NCI-H2029 (cell line): Measurements from ENCODE around the gene CNTNAP2.

ENCODE experiments used
- DNase-seq: peaks from one replicate; lab custom pipeline; 2025; lab: John Stamatoyannopoulos, UW

Gene CNTNAP2

DNA sequence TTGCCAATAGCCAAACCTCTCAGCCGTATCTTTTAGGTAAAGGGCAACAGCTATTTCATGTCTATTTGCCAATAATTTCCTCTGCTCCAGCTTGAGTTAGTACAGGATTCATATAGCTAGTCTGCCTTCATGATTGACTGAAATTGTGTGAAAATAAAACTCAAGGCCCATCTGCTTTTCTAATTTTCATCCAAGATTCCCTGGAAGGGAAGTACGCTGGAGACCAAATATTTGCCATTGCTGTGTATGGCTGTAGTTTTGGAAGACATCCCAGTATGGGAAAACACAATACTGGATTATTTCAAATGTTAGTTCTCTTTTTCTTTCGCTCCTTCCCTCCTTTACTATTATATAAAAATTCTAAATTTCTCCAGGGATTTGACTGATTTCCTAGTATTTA, 652.4 kb downstream of the CNTNAP2 start:
- peak; percentile 1 for DNase-seq

- no peak for DNase-seq
These were observed 656.0 kb downstream of the CNTNAP2 start for GRCh38 chr7:146772601-146773000.

GRCh38 chr7:146773506-146773905, 656.9 kb downstream of the CNTNAP2 start:
- peak; percentile 57 for DNase-seq

DNA sequence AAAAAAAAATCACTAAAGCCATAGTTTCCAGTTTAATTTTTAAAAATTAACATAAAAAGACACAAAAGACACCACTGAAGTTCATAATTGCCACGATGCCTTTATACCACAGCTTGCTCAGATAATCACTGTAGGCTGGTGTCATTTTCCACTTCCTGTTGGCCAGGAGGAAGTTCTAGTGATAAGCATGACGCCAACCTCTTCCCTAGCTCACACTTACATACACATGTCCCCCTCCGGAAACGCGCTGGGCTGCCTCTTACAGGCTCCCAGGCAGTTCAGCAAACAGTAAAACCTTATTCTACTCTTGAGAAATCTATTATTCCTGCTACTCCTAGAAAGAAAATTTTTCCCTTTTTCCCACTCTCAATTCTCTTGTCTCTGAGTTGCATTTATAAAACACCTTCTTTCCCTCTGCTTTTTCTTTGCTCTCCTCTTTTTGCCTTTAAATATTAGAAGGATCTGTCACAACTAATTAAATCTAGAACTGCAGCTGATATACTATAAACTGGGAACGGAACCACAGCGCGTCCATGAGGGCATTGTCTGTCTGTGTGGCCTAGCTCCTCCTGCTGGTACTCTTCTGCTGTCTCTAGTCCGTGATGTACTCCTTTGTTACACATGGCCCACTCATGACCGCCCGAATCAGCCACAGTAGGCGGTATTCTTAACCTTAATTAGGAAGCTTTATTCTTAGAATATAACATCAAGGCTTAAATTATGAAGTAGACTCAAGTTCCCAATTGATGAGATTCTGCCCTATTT, 664.9 kb downstream of the CNTNAP2 start:
- peak; percentile 16 for DNase-seq

GRCh38 chr7:146787266-146787665, 670.7 kb downstream of the CNTNAP2 start:
- no peak for DNase-seq

DNA sequence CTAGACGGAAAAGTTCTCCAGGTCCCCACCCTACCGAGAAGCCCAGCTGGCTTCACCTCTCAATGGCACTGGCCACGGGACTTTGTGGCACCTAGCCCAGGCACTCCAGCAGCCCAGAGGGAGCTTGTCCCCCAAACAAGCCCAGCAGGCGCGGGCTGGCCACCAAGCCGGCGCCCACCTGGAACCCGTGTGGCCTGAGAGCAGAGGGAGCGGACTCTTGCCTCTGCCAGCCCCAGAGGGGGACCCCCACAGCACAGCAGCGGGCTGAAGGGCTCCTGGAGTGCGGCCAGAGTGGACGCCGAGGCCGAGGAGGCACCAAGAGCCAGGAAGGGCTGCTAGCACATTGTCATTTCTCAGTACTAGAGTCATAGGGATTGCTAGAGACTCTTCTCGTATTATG, 671.4 kb downstream of the CNTNAP2 start:
- no peak for DNase-seq

DNA sequence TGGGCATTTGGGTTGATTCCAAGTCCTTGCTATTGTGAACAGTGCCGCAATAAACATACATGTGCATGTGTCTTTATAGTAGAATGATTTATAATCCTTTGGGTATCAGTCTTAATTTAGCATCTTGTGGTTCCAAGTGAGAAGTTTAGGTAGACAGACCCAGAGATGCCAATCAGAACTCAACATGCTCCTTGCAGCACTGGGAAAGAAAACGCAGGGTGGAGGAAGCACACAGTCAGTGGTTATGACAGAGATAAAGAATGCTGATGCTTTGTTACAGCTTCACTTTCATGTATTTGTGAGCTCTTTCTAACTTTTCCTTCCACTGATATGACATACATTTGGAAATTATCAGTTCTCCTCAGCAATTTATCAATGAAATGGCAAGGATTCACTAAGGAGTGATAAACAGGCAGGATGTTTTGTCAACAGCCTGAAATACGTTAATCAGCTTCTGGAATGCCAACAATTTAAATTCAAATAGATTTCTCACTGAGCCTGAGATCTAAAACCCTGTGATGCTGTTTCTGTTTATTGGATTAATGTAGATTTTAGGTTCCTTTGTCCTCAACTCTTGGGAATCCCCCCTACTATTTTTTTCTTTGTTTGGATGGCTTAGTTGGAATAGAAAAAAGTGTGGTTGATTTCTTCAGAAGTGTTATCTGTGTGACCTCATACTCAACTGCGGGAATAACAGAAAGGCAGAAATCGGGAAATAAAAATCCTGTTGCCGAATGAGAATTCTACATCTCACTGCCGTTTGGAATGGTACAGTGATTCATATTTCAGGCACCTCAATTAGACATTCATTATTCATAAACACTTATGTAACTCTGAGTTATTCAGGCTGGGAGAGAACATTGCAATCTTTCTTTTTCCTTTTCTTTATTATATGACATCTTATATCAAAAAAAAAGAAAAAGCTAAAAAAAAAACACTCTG, 675.0 kb downstream of the CNTNAP2 start:
- DNase-seq, result no peak

GRCh38 chr7:146804620-146805019, 688.0 kb downstream of the CNTNAP2 start:
- no peak for DNase-seq

DNA sequence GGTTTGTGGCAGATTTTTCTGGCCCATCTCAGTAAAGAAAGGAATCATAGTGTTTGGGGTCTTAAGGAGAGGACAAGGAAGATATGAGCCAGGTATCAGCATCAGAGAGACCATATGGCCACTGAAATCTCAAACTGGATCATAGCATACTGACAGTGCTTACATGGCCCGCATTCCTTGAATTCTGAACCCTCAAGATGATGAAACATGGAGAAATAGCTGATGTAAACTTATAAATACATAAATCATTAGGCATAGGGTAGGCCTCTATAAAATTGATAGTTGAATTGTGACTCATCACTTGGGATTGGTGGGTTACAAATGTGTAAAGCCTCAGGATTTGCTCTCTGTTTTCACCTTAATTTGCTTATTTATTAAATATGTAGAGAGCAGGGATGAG, 688.5 kb downstream of the CNTNAP2 start:
- no peak for DNase-seq

DNA sequence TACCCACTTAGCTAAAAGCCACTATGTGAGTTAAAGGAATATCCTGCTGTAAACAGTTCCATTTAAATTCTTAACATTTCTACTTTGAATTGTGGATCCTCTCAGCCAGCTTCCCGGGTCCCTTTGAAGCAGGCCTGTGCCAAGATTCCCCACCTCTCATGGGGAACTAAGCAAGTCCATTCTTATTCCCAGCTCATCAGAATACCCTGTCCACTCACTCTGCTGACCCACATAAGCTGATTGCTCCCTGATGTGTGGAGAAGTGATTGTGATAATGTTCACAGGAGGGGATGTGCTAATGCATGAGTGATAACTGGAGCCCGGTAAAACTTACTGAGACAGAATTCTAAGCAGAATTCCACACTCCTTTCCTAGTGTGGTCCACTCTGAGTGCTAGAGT, 709.7 kb downstream of the CNTNAP2 start:
- no peak for DNase-seq

- no peak for DNase-seq
These were observed 714.1 kb downstream of the CNTNAP2 start for GRCh38 chr7:146830686-146831085.

- DNase-seq, result no peak
These were observed 715.3 kb downstream of the CNTNAP2 start for GRCh38 chr7:146831875-146832274.

GRCh38 chr7:146844405-146844804, 727.8 kb downstream of the CNTNAP2 start:
- no peak for DNase-seq

- no peak for DNase-seq
These were observed 742.1 kb downstream of the CNTNAP2 start for GRCh38 chr7:146858690-146859089.

DNA sequence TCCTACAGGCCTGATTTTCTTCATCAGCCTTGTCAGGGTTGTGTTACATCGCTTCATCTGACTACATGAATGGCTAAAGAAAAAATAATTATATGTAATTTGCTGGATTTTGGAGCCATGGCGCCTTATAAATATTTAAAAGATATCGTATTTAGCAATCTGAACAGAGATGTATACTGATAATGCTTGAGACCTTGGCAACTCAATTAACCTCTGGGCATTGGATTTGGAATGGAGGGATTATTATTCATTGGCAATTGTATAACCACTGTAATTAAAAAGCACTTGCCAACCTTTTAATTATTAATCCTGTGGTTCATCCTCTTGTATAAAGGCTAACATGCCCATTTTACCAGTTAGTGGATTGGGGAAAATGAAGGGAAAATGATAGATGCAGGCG, 745.1 kb downstream of the CNTNAP2 start:
- no peak for DNase-seq

DNA sequence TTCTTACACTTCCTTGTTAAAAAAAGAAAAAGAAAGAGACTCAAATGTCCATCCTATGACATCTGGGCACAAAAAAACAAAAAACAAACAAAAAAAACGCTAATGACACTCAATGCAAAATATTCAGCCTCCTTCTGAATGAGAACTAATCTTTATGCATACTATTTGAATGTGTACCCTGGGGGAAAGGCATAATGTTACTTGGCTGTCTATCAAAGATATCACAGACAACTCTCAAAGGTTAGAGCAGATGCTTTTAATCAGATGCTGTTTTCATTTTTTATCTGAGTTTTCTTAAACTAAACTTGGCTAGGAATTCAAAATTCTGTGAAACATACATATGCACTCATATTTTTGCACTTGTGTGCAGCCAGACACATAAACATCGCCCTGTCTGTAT, 745.8 kb downstream of the CNTNAP2 start:
- DNase-seq, result no peak

GRCh38 chr7:146864644-146865043, 748.0 kb downstream of the CNTNAP2 start:
- peak; percentile 81 for DNase-seq

DNA sequence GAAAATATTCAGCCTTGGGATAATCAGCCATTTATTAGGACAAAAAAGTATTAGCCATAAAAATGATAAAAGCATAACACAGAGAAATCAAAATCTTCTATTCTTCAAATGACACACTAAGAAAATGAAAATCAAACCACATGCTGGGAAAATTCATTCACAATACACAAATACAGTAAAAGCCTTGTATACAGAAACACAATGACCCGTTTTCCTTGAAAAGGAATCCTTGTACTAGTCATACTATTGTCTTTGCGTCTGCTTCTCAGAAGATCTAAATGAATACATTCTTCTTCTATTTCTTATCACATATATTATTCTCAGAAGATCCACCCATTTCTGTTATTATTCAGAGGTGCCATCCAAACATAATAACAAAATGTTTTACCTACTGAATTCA, 749.1 kb downstream of the CNTNAP2 start:
- DNase-seq, result no peak

GRCh38 chr7:146874722-146875121, 758.1 kb downstream of the CNTNAP2 start:
- no peak for DNase-seq

- DNase-seq, result no peak
These were observed 758.7 kb downstream of the CNTNAP2 start for GRCh38 chr7:146875237-146875785.

- DNase-seq, result no peak
These were observed 759.4 kb downstream of the CNTNAP2 start for GRCh38 chr7:146875981-146876380.

DNA sequence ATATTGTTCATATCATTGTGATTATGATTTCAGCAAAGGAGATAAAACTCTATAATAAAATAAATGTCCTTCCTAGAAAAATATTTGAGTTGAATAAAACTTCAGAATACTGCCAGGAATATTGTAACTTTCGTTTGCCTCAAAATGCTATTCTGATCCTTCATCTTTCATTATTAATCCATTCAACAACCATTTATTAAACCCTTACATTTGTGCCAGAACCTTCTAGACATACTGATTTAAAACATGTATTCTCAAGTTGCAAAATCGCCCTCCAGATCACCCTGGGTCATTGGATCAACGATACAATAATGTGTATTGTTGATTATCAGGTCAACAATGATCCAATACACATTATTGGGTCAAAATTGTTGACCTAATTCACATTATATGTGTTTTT, 759.8 kb downstream of the CNTNAP2 start:
- DNase-seq, result no peak

GRCh38 chr7:146878901-146879300, 762.3 kb downstream of the CNTNAP2 start:
- DNase-seq, result no peak
